ENCODE data around the gene LAMA2.

Gene LAMA2

GRCh38 chr6:129346964-129347363 lies 464.0 kb downstream of the LAMA2 start:
- no peak for DNase-seq (ENCODE audit: low spot score)

GRCh38 chr6:129350278-129350677 lies 467.3 kb downstream of the LAMA2 start:
- no peak for TF ChIP-seq CTCF (IDR thresholded peaks at IDR 0.05; ENCODE audit: extremely low read depth, missing control alignments)
- no peak for DNase-seq (ENCODE audit: low spot score)

More at GRCh38 chr6:129346964-129347363, 464.0 kb downstream of the LAMA2 start:
- TF ChIP-seq CTCF (IDR thresholded peaks at IDR 0.05; ENCODE audit: extremely low read depth, missing control alignments) = no peak

GRCh38 chr6:129351807-129352206 lies 468.9 kb downstream of the LAMA2 start:
- DNase-seq (ENCODE audit: low spot score) = no peak
- TF ChIP-seq CTCF (IDR thresholded peaks at IDR 0.05; ENCODE audit: extremely low read depth, missing control alignments) = no peak

GRCh38 chr6:129353067-129353466 lies 470.1 kb downstream of the LAMA2 start:
- TF ChIP-seq CTCF (IDR thresholded peaks at IDR 0.05; ENCODE audit: extremely low read depth, missing control alignments) = no peak
- DNase-seq (ENCODE audit: low spot score) = no peak

- no peak for DNase-seq (ENCODE audit: low spot score)
These were observed 473.2 kb downstream of the LAMA2 start for GRCh38 chr6:129356129-129356528.

GRCh38 chr6:129359811-129360681 lies 477.1 kb downstream of the LAMA2 start:
- TF ChIP-seq CTCF (IDR thresholded peaks at IDR 0.05; ENCODE audit: extremely low read depth, missing control alignments) = no peak
- DNase-seq (ENCODE audit: low spot score) = no peak

More at GRCh38 chr6:129356129-129356528, 473.2 kb downstream of the LAMA2 start:
- TF ChIP-seq CTCF (IDR thresholded peaks at IDR 0.05; ENCODE audit: extremely low read depth, missing control alignments) = no peak

GRCh38 chr6:129360682-129360955 lies 477.7 kb downstream of the LAMA2 start:
- TF ChIP-seq CTCF (IDR thresholded peaks at IDR 0.05; ENCODE audit: extremely low read depth, missing control alignments) = no peak
- DNase-seq (ENCODE audit: low spot score) = no peak
